ENCODE results near the gene SSBP3.

SSBP3 gene

DNA sequence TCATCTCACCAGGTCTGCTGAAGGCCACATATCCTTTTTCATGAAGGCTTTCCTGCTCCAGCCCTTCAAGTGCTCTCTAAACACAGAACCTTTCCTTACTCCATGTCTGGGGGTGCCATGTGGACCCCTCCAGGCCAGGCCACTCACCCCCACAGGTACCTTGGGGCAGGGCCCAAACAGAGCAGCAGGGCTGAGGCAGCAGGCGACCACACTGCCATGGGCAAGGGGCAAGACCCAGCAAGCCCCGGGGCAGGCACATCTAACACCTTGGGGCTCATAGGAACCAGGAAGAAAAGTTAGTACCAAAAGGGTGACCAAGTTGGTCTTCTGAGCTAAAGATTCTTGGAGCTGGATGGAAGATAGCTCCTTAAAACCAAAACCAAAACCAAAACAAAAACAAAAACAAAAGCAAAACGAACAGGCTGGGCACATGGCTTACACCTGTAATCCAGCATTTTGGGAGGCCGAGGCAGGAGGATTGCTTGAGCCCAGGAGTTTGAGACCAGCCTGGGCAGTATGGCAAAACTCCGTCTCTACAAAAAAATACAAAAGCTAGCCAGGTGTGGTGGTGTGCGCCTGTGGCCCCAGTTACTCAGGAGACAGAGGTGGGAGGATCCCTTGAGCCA is 142.5 kb downstream of the SSBP3 start:
- DNase-seq: no peak

DNA sequence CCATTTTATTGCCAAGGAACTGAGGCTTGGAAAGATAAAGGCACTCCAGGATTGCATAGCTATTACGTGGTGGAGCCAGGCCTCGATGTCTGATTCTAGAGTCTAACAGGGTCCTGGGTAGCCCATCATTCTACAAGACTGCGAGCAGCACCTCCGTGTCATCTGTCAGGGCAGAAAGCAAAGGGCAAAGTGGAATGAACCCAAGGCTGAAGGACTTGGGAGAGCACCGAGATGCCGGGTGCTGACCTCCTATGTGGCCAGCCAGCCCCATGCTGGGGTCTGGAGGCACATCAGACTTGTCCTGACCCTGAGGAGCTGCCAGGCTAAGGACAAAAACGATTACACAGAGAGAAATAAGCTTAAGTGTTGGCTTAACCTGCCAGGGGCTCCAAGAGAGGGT is 143.9 kb downstream of the SSBP3 start:
- no peak for DNase-seq

DNA sequence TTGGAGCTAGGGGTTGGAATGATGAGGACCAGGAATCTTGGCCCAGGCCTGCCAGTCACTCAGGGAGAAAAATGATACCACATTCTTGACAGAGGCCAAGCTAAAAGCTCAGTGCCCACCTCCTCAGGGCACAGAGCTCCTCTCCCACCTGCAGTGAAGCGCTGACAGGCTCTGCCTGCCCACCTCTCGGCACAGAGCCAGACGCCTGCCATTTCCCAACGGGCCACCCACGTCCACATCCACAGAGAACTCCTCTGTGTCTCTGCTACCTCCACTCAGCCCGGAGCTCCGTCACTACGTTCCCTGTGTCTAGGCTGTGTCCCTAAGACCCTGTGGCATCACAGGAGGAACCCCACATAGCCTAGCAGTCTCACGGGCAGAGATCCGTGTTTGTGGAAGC is 145.4 kb downstream of the SSBP3 start:
- DNase-seq: no peak

DNA sequence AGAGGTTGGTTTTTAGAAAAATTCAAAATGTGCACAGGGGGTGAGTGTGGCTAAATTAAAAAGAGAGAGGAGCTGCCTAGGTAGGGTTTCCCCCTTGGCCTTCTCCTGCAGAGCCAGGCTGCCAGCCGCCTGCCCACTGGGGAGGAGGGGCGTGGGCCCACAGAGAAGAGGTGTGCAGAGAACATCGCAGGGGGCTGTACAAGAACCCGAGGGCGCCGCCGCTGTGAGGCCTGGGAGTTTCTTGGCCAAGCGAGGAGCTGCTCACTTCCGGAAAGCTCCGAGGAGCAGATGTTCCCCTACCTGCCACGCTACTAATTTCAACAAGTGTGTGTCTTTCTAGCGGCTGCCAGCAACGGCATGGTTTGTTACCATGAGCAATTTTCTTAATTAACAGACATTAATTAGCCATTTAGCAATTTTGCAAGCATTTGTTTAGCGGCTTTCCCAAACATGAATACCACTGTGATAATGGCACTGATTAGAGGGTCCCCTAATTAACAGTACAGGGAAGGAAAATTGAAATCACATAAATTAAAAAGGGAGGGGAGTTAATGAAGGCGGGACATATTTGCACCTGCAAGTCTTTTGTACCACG is 146.6 kb downstream of the SSBP3 start:
- no peak for DNase-seq

DNA sequence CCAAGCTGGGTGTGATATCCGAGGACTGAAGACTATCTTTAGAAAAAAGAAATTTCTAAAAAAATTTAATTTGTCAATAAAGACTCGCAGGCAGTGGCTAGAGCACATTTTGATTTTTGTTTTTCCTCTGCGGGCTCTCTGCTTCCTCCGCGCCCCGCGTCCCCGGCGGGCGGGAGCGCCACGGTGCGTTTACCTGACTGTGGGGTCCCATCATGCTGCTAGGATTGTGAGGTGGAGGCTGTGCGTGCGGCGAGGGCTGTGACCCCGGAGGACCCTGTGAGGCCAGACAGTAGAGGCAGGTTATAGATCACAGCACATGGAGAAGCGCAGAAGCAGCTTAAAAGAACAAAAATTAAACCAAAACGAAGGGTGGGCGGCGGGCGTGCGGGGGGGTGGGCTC is 148.3 kb downstream of the SSBP3 start:
- DNase-seq: no peak

DNA sequence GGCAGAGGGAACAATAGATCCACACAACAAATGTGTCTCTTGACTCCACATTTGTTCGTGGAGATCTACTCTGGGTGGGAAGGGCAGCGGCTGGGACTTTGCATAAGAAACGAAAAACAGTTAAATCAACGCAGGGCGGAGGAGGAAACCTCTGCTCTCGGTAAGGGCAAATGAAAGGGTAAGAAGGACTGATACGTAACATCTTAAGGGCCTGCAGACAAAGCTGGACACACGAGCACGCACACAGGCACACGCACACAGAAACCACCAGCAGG is 148.9 kb downstream of the SSBP3 start:
- no peak for DNase-seq

DNA sequence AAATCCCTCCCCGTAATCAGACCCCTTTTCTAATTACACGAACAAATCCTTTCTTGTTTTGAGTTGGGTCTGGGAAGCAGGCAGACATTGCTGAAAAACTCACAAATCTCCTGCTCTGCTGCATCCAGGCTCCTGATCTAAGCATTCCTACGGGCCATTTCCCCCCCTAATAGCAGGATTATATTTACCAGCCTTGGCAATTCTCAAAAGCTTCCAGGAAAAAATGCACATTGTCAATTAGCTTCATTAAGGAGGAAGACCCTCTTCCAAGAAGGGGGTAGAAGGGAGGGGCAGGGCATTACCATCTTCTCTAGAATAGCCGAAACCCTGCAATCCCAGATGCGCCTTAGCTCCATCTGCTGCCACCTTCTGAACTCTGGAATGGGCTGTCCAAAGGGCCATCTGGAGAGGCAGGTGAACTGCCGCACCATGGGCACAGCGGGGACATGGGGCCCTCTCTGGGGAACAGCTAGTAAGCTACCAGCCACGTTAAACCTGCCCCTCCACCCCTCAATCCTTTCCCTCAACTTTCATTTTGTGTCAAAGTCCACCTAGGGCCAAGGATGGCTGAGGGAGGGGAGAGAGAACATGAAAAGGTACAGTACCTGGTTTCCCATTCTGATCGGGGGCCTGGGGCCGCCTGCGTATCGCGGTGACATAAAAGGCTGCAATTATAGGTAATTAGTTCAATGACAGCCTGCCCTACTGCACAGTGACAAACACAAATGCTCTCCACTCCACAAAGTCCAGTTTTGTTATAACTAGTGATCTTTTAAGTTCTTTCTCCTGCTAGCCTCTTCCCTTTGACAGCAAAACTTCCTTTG is 149.5 kb downstream of the SSBP3 start:
- DNase-seq: no peak

DNA sequence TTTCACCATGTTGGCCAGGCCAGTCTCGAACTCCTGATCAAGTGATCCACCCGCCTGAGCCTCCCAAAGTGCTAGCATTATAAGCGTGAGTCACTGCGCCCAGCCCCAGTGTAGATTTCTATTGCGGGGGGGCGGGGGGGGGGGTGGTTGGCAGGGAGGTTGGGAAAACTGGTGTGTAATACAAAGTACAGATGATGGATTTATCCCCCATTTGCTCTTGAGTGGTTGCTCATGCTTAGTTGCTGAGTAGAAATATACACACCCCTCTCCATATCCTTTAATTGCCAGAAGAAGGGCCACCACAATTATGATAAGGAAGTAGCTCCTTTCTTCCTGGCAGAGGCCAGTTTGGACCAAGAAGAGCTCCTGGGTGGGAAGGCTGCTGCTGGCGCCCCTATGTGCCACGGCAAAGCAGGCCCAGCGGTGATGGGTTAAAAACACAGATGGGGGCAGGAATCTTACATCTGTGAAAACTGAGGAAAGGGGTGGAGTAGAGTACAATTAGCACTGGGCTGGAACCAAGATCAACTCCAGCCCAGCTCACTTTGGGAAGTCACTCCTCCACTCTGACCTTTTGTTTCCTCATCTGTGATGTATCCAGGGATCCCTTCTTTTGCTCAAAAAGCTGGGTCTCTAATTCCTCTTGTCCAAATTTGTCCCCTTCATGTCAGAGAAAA is 151.0 kb downstream of the SSBP3 start:
- DNase-seq: no peak

DNA sequence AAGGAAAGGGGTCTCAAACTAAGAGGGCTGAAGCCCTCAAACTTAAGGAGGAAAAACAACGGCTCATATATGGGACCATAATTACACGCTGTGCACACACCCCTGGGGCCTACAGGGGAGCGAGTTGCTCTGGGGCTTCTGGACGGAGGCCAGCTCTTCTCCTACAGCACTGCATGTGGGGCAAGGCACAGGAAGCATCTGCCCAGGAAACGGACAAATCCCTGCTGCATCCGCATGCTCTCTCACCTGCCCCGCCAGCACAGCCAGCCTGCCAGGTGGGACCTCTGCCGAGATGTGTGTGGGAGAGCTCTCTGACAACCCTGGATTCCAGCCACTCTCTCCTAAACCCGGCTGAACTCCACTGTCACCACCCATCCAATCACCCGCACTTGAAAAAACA is 152.1 kb downstream of the SSBP3 start:
- DNase-seq: no peak

DNA sequence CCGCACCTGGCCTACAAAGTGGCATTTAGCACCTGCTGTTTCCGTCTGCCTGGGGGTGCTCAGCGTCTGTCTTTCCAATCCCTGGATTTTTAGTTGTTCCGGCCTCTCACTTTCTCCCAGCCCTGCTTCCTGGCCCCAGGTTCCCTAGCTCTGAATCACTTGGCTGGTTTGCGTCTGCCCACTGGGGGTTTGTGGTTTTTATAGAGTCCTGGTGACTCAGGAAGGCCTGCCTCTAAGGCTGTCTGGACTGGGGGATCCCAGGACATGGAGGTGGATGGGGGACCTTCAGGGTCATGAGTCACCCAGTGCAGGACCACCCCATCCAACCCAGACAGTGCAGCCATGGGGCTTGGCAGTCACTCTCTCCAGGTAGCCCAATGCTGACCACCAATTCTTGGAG is 152.7 kb downstream of the SSBP3 start:
- DNase-seq: peak; percentile 88

DNA sequence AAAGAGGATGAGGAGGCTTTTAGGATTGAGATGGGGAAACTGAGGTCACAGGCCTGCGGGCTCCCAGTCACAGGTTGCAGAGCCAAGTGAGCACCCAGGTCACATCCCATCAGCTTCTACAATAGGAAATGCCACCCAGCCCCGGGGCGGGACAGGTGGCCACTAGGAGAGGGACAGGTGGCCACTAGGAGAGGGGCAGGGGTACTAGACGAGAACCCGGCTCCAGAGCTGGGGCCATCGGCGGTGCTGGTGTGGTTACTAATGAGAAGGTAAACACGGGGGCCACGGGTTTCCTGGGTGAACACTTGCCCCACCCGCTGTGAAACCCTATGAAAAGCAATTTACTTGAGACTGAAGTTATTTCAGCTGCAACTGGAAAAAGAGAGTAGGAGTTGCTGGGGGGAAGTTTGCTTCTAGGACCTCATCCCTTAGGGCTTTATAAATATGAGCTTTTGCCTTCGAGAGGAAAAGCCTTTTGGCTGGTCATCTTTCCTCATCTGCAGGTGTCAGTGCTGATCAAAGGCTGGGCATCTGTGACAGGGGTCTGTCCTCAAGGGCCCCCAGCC is 153.7 kb downstream of the SSBP3 start:
- no peak for DNase-seq

DNA sequence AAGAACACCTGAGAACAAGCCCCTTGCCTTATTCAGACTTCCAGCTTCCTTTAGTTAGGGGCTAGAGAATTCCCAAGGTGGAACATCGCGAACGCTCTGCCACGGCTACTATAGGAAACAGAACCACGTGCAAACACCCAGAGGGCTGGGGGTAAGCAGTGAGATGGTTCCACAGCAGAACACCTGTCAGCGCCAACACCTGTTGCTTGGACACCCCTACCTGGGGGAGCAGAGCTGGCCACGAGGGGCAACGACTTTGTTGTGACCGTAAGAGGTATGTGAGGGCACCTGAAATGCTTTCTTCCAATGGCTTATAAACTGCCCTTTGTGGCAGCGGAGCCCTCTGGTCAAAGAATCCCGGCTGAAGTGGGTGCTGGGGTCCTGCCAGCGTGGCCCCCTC is 155.5 kb downstream of the SSBP3 start:
- no peak for DNase-seq

DNA sequence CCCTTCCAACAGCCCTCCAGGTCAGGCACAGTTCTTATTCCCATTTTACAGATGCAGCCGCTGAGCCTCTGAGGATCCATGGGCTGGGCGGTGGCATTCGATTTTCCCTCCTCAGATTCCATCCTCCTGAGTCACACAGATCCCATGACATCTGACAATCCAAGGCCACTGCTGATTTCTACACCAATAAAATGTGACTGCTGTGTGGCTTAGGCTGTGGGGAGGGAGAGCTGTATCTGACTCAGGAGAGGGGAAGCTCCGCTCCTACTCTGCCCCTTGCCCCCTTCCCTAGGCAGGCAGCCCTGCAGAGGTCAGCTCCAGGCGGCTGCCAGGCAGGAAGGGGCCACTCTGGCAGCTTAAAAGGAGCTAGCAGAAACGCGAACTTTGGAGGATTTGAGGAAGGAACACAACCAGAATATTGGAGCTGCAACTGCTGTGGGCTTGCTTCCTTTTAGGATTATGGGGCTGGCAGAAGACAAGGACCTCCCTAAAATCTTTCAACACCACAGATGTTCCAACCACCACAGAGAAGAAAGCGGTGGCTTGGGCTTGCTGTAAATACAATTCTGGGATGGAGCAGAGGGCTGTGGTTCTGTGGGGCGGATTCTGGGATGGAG is 156.3 kb downstream of the SSBP3 start:
- DNase-seq: peak; percentile 88

DNA sequence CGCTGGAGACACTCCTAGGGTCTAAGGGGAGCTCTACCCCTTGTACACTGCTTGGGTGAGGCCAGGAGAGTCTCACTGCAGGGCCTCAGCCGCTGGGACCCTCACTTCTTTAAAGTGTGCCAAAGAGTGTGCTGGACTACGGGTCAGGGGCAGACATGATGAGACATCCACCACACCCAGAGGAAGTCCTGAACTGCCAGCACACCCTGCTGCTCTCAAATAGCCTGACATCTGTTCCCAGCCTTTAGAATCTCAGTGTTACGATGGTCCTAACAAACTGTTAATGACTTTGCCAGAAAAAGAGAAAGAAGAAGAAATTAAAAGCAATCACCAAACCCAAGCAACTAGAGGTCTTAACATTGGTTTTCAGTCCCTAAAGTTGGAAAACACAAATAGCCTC is 157.2 kb downstream of the SSBP3 start:
- DNase-seq: no peak

DNA sequence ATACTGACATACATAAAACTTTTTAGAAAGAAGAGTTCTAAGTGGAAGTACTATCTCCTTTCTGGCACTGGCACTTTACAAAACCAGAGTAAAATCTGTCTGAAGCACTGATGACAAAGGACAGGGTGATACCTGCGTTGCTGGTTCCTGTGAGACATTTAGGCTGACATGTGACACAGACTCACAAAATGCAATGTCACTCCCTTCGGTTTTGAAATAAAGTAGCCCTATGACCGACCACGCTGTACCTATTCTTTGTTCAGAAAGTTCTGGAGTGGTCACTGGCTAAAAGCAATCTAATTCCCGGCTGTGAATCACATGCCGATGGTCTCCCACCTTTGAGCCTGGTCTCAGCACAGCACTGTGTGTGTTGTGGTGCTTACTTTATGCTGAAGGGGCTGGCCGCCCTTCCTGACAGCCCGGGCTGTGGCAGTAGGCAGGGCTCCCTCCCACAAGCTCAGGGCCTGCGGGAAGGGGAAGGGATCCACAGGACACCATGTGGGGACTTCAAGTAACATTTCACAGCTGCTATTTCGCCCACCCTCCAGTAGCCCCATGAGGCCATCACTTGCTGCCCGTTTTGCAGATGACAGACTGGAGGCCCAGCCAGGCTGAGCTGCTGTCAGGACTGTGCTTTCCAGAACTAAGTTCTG is 158.2 kb downstream of the SSBP3 start:
- DNase-seq: no peak

DNA sequence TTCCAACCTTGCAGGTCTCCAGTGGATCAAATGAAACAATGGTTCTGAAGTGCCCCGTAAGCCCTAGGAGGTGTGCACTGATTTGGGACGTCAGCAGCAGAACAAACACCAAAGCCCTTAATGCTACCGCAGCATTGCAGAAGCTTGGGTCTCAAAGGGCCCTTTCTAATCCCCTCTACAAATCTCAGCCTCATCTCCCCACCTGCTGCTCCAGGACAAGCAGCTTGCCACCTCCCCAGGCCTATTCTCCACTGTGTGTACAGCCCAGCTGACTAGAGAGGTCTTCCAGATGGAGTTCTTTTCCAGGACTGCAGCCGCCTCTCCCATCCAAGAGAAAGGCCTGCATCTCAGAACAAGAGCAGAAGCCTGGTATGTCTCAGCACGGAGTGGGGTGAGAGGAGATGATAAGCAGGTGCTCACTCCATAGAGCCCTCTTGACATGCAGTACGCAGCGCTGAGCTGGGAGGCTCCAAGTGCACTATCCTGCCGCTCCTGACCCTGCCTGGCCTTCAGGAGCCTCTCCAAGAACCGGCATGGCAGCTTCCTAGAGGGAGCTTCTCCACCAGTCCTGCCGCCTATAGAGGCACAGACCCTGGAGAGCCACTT is 160.0 kb downstream of the SSBP3 start:
- DNase-seq: no peak

DNA sequence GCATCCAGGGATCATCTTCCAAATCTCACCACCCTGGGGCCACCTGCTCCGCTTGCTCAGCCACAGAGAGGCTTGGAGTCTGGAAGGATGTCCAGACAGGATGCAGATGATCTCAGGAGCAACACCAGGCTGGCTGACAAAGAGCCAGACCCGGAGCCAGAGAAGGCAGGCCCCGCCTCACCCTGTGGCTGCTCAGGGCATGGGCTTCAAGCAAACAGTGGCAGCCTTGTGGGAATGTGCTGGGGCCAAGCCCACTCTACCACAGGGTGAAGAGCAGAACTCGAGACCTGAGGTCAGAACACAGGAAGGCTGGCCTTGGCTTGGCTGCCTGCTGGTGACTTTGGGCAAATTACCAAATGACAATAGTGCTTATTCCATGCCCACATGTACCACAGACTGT is 160.7 kb downstream of the SSBP3 start:
- no peak for DNase-seq

DNA sequence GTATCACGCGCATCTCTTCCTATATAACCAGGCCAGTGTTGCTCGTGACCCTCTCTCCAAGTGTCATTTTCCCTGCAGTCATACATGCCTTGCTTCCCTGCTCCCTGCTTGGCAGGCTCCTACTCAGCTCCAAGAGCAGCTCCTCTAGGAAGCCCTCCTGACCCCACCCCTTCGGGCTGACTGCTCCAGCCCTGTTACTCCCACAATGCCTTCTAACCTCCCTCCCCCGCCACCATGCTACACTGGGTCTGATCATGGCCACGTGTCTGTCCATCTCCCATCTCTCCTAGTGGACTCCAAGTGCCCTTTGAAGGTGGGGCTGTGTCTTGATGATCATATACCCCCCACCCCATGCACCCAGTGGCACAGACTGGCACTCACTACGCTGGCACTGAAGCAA is 161.5 kb downstream of the SSBP3 start:
- DNase-seq: no peak

DNA sequence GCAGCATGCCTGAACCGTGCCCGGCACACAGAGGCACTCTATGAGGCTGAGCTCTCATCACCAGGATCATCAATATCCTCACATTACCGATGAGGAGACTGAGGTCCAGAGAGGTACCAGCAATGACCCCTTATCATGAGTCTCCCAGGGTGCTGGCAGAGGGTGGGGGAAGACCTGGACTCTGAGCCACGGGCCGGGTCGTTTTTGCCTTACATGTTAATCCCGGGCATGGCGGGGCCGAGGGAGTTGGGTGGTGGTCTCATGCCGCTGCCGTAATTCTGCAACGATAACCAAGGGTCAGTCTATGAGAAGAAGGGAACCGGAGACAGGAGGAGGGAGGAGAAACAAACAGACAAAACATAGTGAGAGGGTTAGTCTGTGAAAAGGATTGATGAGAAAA is 163.2 kb downstream of the SSBP3 start:
- DNase-seq: no peak

DNA sequence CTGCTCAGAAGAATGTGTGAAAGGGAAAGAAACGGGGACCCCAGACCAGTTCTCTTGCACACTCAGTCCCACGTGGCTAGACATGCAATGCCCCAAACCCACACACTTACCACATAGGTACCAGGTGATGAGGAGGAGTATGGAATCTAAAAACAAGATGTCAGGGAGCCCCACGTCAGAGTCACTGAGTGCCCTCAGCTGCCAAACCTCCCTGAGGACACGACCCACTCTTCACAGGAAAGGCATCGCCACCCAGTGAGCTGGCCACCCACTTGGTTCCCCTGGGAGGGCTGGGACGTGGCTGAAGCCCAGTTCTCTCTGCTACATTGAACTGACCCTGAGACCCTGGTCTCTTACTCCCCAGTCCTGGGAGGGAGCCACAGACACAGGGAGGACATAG is 164.8 kb downstream of the SSBP3 start:
- DNase-seq: no peak

DNA sequence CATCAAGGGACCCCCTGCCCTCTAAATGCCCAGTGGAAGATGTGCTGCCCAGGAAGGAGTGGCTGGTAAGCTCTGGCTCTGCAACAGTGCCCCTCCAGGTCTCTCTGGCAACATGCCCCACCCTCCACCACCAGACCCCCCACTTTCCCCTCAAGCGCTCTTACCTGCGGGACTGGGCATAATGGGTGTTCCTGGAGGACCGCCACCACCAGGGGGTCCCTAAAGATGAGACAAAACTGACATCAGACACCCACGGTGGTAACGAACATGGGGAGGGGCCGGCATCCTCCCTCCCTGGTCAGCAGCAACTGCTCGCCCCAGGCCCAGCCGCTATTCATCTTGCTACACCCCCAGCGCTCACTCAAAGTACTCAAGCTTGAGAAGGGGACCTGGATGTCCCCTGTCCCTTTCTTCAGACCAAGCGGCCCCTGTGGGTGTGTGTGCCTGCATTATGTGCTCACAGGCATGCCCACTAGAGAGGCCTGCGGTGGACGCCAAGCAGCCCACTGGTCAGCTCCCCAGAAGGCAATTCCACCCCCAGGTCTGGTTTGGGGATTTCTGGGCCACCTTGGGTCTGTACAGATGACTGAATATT is 165.4 kb downstream of the SSBP3 start:
- no peak for DNase-seq

DNA sequence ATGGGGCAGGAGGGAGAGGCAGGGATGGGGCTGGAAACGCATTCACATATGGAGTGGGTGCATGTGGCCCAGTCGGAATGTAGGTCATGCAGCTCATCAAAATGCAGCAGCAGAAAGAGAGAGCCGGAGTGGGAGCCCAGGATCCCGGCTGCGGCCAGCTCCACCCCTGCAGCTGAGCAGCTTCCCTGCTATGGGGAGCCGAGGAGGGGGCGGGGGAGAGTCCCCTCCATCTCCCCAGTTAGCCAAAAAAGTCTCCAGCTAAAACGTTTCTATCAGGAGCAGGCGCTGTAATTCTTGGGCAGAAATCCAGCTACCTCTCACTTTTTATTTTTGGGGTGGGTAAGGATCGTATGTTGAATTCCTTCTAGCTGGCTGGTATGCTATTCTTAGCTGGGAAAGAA is 166.6 kb downstream of the SSBP3 start:
- no peak for DNase-seq
